AG04449 (cell line): ENCODE measurements around the gene KIRREL2.
A peak's percentile ranks its signal among the peaks of the same experiment; 100 is the strongest.
"Not testable (repeated sequence)": the region's sequence is repeated elsewhere in the genome, so short reads cannot be mapped to it uniquely, and the experiment has no call there.

Experiments used
- CTCF ChIA-PET: fragments of 350-600 bp; formaldehyde crosslinking; extraction: SDS; loops from one replicate; lab custom pipeline; 2021; ENCODE audit warnings: antibody characterized with exemption; lab: Yijun Ruan, JAX
- POLR2A ChIA-PET: fragments of 400-600, 350-600 bp; formaldehyde crosslinking; extraction: SDS; loops from one replicate; lab custom pipeline; 2020; ENCODE audit warnings: antibody characterized with exemption, inconsistent platforms; lab: Yijun Ruan, JAX
- DNase-seq: peaks from one replicate; pipeline ENCODE4 v3.0.0-alpha.2; 2010; ENCODE audit warnings: low read depth, low spot score
- H3K4me3 ChIP-seq: 2 replicates; pipeline ENCODE4 v1.5.1; 2011; ENCODE audit warnings: low read depth, mild to moderate bottlenecking, control low read depth, low read length
- CTCF ChIP-seq: IDR thresholded peaks from one replicate; pipeline ENCODE4 v1.5.1; 2011; ENCODE audit warnings: mild to moderate bottlenecking, moderate library complexity, low read length, control low read depth, inconsistent platforms; ENCODE audit not compliant: insufficient read depth; ENCODE audit errors: missing control alignments

Gene KIRREL2

GRCh38 chr19:35868172-35868822 lies 11.6 kb downstream of the KIRREL2 start, which contains the start of gene APLP1:
Gene APLP1 (plus strand): TSS chr19:35868574. CDS start chr19:35868637, 63 bp downstream.
- POLR2A ChIA-PET: no interaction called here
- TF ChIP-seq CTCF: no peak

DNA sequence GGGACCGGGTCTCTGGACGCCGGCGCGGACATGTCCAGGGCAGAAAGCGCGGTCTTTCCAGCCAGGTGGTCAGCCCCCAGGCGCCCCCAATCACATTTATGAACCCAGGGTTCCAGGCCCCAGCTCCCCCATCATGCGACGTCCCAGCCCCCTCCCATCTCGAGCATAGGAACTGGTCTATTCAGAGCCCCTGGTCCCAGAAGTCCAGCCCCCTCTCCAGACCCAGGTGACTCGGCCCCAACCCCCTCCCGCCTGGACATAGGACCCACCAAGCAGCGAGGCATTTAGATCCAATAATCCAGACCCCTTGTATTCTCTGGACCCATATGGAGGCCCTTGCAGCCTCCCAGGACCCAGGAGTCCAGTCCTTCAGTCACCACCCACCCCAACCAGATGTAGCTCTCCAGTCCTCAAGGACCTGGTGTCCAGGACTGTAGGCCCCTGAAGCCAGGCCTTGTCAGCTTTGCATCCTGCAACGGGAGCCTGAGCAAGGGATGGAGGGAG lies 12.2 kb downstream of the KIRREL2 start:
- ChIA-PET POLR2A (no interaction called here), CTCF (interaction anchor here (1.8 to 2.5 kb wide), 2 partner anchors 12 to 62 kb away, joined by 4 to 5 read pairs; partner anchors contain the start of gene KIRREL2)
- peak overlapping the region; percentile 49 for H3K4me3 ChIP-seq
- TF ChIP-seq CTCF: no peak
- no peak for DNase-seq

More at GRCh38 chr19:35868172-35868822, 11.6 kb downstream of the KIRREL2 start, which contains the start of gene APLP1:
- H3K4me3 ChIP-seq: peak within 1 kb of the TSS; percentile 49
- DNase-seq: no peak
- CTCF ChIA-PET: interaction anchor here (1.1 to 1.8 kb wide), 3 partner anchors 11 to 15 kb away, joined by 3 to 4 read pairs (median 3); partner anchors contain the start of gene KIRREL2

DNA sequence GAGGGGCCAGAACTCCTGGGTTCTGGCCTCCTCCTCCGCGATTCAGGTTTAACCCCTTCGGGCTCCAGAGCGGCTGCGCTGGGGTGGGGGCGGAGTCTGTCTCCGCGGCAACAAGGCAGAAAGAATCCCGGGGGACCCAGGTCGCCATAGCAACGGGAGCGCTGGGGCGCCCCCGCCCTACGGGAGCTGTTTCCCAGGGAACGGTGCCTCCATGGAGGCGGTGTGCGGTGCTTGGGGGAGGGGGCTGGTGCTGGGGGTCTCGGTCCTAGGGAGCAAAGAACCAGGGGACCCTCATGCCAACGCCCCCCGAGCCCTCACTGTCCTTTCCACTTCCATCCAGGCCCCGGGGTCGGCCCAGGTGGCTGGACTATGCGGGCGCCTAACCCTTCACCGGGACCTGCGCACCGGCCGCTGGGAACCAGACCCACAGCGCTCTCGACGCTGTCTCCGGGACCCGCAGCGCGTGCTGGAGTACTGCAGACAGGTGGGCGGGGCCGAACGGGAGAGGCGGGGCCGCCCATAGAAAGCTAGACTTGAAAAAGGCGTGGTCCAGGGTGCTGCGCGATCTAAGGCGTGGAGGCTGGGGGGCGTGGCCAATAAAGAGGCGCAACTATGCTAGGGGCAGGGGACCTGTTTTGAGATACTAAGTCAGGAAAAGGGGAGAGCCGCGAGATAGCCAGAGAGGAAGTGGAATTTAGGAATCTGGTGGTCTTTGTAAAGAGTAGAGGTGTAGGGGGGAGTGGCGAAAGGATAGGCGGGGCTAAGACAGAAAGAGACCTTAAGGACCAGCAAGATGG lies 12.8 kb downstream of the KIRREL2 start:
- POLR2A ChIA-PET: no interaction called here

GRCh38 chr19:35870124-35870736 lies 13.5 kb downstream of the KIRREL2 start:
- H3K4me3 ChIP-seq, POLR2A ChIA-PET, DNase-seq: not testable (repeated sequence)
- CTCF ChIA-PET: interaction anchor here (0.6 to 2.5 kb wide), 4 partner anchors 9 to 176 kb away, joined by 3 to 5 read pairs (median 3); no protein-coding TSS in a partner anchor

More for the DNA sequence above, 12.8 kb downstream of the KIRREL2 start:
- no peak for DNase-seq
- peak overlapping the region; percentile 49 for H3K4me3 ChIP-seq
- CTCF ChIA-PET: interaction anchor here (0.6 to 2.5 kb wide), 5 partner anchors 10 to 175 kb away, joined by 3 to 5 read pairs (median 3); partner anchors contain the start of gene KIRREL2
- TF ChIP-seq CTCF: no peak

GRCh38 chr19:35870798-35871197 lies 14.1 kb downstream of the KIRREL2 start:
- CTCF ChIA-PET: interaction anchor here (0.8 to 2.5 kb wide), 3 partner anchors 9 to 60 kb away, joined by 3 to 5 read pairs (median 3); no protein-coding TSS in a partner anchor
- TF ChIP-seq CTCF: no peak
- POLR2A ChIA-PET: no interaction called here
- H3K4me3 ChIP-seq: no peak overlapping the region
- no peak for DNase-seq

- H3K4me3 ChIP-seq: no peak overlapping the region
- CTCF ChIA-PET: interaction anchor here (1.2 kb wide), 1 partner anchor 11 kb away, joined by 3 read pairs; no protein-coding TSS in a partner anchor
- no peak for TF ChIP-seq CTCF
- POLR2A ChIA-PET: no interaction called here
- no peak for DNase-seq
Measured at GRCh38 chr19:35871611-35872010, 14.9 kb downstream of the KIRREL2 start.
